GM12878 (cell line): ENCODE measurements around the gene TCOF1. TPM values are rescaled to one million over a fixed set of nuclear protein-coding genes. Genes with fewer than 3 reads are reported as not detected.

Experiments
- CBX5 ChIP-seq: sonication (generic); IDR thresholded peaks from 2 replicates; pipeline ENCODE4 v1.6.1; 2016; ENCODE audit warnings: low read depth, moderate library complexity, mild to moderate bottlenecking, inconsistent platforms
- EZH2 ChIP-seq: IDR thresholded peaks from 2 replicates; pipeline ENCODE4 v1.6.1; 2012; ENCODE audit warnings: low read depth, mild to moderate bottlenecking, control low read depth, inconsistent platforms, low read length, borderline replicate concordance; ENCODE audit not compliant: control insufficient read depth
- HDAC6 ChIP-seq: fragments of 200-600 bp; sonication (generic); IDR thresholded peaks from one replicate; pipeline ENCODE4 v1.8.0; 2017; ENCODE audit warnings: antibody characterized with exemption; ENCODE audit not compliant: unreplicated experiment
- KDM1A ChIP-seq: fragments of 200-600 bp; sonication (generic); IDR thresholded peaks from 2 replicates; pipeline ENCODE4 v1.6.1; 2016; ENCODE audit warnings: borderline replicate concordance
- MYB ChIP-seq: fragments of 150-350 bp; IDR thresholded peaks from 2 replicates; pipeline ENCODE4 v1.6.1; 2014; ENCODE audit warnings: mild to moderate bottlenecking, low read depth, low read length, borderline replicate concordance
- POLR2AphosphoS5 ChIP-seq: IDR thresholded peaks from 2 replicates; pipeline ENCODE4 v1.6.1; 2011; ENCODE audit warnings: mild to moderate bottlenecking, low read length, inconsistent platforms
- RUNX3 ChIP-seq: IDR thresholded peaks from 2 replicates; pipeline ENCODE4 v1.6.1; 2012; ENCODE audit warnings: low read length, inconsistent platforms
- TBL1XR1 ChIP-seq: IDR thresholded peaks from 2 replicates; pipeline ENCODE4 v1.6.1; 2012; ENCODE audit warnings: low read depth, low read length, improper control_type of control experiment
- ZNF274 ChIP-seq: IDR thresholded peaks from one replicate; pipeline ENCODE4 v1.8.0; 2011; ENCODE audit not compliant: insufficient read length, insufficient read depth
- polyA plus RNA-seq, 11 experiments: library from polyadenylated mRNA; depleted of rRNA in 4 of 11; unstranded in 6 of 11; stranded (reverse) in 5 of 11; fragments of >200 nt; fragmentation: Nextera tagmentation in 4 of 11; fragmentation: Illumina TruSeq in 1 of 11; extraction: Ambion mirVana in 4 of 11; extraction: Trizol in 1 of 11; gene quantifications; 1 replicate in 1 of 11; 2 replicates in 10 of 11; pipeline versions ENCODE4 v1.2.1 to v1.2.3, GENCODE V29; 2011 to 2016; ENCODE audit warnings: inconsistent platforms in 2 of 11, missing spikeins in 2 of 11, low read depth in 1 of 11
- total RNA-seq, 4 experiments: library from RNA; depleted of rRNA in 3 of 4; stranded (reverse); fragments of >200 nt in 3 of 4; fragmentation: Illumina TruSeq in 1 of 4; extraction: Trizol in 1 of 4; gene quantifications; 2 replicates each; pipeline versions ENCODE4 v1.2.1 to v1.2.3, GENCODE V29; 2013 to 2021
- TF ChIP-seq, protein P1 (sequence below): fragments of 150-350 bp; IDR thresholded peaks from 2 replicates; pipeline ENCODE4 v1.6.1; 2014; ENCODE audit warnings: mild to moderate bottlenecking, low read depth, low read length
- TF ChIP-seq, protein P2 (sequence below): IDR thresholded peaks from 2 replicates; pipeline ENCODE4 v1.6.1; 2011; ENCODE audit warnings: borderline replicate concordance, low read depth, mild to moderate bottlenecking, moderate library complexity, mixed read lengths, low read length; ENCODE audit not compliant: insufficient read depth; ENCODE audit errors: extremely low read length
- TF ChIP-seq, protein P3 (sequence below): fragments of 450-650 bp; IDR thresholded peaks from 2 replicates; pipeline ENCODE4 v1.6.1; 2017; ENCODE audit warnings: antibody characterized with exemption, mild to moderate bottlenecking, moderate library complexity
- TF ChIP-seq, protein P4 (sequence below): fragments of 450-650 bp; IDR thresholded peaks from 2 replicates; pipeline ENCODE4 v1.6.1; 2017; ENCODE audit warnings: mild to moderate bottlenecking, moderate library complexity
- TF ChIP-seq, protein P5 (sequence below): IDR thresholded peaks from 2 replicates; pipeline ENCODE4 v1.6.1; 2012; ENCODE audit warnings: improper control_type of control experiment, low read depth, low read length; ENCODE audit not compliant: insufficient replicate concordance

Gene TCOF1
- total and polyA plus RNA-seq, 10 of the 15 experiments (the other 5 are each of a cell fraction or from before 2014, with no cell fraction given): 8.7 to 83.9 (median 38.9) TPM

DNA sequence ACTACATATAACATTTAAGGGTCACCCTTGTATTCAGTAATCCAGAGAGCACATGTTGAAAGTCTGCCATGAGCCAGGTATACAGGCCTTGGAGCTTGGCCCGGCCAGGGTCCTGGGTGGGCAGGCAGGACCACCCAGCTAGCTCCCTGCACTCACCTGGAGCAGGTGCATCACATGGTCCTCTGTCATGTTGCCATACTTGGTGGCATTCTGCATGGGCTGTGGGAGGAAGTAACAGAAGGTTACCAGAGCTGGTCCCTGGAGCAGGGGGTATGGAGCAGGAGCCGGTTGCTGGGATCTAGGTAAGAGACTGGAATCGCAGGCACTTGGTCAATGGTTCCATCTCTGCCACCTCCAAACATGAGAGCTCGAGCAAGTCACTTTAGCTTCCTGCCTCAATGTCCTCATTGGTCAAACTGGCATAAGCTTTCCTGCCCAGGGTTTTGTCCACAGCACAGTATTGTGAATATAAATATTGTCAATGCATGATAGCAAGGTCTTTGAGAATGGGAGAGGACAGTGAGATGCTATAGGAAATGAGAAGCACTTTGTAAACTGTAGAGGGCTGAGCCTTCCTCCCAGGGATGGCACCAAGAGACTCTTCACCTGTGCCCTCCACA is 48.7 kb downstream of the TCOF1 start (continued):
- TF ChIP-seq HDAC6 (no peak), RUNX3 (no peak), MYB (no peak), ZNF274 (no peak), POLR2AphosphoS5 (peak; percentile 22; the same call in 1 of the 2 replicates), KDM1A (no peak), CBX5 (no peak), TBL1XR1 (no peak), EZH2 (no peak)
- TF ChIP-seq, protein P1, sequence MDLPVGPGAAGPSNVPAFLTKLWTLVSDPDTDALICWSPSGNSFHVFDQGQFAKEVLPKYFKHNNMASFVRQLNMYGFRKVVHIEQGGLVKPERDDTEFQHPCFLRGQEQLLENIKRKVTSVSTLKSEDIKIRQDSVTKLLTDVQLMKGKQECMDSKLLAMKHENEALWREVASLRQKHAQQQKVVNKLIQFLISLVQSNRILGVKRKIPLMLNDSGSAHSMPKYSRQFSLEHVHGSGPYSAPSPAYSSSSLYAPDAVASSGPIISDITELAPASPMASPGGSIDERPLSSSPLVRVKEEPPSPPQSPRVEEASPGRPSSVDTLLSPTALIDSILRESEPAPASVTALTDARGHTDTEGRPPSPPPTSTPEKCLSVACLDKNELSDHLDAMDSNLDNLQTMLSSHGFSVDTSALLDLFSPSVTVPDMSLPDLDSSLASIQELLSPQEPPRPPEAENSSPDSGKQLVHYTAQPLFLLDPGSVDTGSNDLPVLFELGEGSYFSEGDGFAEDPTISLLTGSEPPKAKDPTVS: no peak
- TF ChIP-seq, protein P2, sequence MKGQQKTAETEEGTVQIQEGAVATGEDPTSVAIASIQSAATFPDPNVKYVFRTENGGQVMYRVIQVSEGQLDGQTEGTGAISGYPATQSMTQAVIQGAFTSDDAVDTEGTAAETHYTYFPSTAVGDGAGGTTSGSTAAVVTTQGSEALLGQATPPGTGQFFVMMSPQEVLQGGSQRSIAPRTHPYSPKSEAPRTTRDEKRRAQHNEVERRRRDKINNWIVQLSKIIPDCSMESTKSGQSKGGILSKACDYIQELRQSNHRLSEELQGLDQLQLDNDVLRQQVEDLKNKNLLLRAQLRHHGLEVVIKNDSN: peak; percentile 30
- TF ChIP-seq, protein P3, sequence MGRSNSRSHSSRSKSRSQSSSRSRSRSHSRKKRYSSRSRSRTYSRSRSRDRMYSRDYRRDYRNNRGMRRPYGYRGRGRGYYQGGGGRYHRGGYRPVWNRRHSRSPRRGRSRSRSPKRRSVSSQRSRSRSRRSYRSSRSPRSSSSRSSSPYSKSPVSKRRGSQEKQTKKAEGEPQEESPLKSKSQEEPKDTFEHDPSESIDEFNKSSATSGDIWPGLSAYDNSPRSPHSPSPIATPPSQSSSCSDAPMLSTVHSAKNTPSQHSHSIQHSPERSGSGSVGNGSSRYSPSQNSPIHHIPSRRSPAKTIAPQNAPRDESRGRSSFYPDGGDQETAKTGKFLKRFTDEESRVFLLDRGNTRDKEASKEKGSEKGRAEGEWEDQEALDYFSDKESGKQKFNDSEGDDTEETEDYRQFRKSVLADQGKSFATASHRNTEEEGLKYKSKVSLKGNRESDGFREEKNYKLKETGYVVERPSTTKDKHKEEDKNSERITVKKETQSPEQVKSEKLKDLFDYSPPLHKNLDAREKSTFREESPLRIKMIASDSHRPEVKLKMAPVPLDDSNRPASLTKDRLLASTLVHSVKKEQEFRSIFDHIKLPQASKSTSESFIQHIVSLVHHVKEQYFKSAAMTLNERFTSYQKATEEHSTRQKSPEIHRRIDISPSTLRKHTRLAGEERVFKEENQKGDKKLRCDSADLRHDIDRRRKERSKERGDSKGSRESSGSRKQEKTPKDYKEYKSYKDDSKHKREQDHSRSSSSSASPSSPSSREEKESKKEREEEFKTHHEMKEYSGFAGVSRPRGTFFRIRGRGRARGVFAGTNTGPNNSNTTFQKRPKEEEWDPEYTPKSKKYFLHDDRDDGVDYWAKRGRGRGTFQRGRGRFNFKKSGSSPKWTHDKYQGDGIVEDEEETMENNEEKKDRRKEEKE: peak; percentile 2; the same call in 1 of the 2 replicates
- TF ChIP-seq, protein P4, sequence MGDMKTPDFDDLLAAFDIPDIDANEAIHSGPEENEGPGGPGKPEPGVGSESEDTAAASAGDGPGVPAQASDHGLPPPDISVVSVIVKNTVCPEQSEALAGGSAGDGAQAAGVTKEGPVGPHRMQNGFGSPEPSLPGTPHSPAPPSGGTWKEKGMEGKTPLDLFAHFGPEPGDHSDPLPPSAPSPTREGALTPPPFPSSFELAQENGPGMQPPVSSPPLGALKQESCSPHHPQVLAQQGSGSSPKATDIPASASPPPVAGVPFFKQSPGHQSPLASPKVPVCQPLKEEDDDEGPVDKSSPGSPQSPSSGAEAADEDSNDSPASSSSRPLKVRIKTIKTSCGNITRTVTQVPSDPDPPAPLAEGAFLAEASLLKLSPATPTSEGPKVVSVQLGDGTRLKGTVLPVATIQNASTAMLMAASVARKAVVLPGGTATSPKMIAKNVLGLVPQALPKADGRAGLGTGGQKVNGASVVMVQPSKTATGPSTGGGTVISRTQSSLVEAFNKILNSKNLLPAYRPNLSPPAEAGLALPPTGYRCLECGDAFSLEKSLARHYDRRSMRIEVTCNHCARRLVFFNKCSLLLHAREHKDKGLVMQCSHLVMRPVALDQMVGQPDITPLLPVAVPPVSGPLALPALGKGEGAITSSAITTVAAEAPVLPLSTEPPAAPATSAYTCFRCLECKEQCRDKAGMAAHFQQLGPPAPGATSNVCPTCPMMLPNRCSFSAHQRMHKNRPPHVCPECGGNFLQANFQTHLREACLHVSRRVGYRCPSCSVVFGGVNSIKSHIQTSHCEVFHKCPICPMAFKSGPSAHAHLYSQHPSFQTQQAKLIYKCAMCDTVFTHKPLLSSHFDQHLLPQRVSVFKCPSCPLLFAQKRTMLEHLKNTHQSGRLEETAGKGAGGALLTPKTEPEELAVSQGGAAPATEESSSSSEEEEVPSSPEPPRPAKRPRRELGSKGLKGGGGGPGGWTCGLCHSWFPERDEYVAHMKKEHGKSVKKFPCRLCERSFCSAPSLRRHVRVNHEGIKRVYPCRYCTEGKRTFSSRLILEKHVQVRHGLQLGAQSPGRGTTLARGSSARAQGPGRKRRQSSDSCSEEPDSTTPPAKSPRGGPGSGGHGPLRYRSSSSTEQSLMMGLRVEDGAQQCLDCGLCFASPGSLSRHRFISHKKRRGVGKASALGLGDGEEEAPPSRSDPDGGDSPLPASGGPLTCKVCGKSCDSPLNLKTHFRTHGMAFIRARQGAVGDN: 0 out of 2 replicates have a peak, but pooled peaks have one; percentile 8
- TF ChIP-seq, protein P5, sequence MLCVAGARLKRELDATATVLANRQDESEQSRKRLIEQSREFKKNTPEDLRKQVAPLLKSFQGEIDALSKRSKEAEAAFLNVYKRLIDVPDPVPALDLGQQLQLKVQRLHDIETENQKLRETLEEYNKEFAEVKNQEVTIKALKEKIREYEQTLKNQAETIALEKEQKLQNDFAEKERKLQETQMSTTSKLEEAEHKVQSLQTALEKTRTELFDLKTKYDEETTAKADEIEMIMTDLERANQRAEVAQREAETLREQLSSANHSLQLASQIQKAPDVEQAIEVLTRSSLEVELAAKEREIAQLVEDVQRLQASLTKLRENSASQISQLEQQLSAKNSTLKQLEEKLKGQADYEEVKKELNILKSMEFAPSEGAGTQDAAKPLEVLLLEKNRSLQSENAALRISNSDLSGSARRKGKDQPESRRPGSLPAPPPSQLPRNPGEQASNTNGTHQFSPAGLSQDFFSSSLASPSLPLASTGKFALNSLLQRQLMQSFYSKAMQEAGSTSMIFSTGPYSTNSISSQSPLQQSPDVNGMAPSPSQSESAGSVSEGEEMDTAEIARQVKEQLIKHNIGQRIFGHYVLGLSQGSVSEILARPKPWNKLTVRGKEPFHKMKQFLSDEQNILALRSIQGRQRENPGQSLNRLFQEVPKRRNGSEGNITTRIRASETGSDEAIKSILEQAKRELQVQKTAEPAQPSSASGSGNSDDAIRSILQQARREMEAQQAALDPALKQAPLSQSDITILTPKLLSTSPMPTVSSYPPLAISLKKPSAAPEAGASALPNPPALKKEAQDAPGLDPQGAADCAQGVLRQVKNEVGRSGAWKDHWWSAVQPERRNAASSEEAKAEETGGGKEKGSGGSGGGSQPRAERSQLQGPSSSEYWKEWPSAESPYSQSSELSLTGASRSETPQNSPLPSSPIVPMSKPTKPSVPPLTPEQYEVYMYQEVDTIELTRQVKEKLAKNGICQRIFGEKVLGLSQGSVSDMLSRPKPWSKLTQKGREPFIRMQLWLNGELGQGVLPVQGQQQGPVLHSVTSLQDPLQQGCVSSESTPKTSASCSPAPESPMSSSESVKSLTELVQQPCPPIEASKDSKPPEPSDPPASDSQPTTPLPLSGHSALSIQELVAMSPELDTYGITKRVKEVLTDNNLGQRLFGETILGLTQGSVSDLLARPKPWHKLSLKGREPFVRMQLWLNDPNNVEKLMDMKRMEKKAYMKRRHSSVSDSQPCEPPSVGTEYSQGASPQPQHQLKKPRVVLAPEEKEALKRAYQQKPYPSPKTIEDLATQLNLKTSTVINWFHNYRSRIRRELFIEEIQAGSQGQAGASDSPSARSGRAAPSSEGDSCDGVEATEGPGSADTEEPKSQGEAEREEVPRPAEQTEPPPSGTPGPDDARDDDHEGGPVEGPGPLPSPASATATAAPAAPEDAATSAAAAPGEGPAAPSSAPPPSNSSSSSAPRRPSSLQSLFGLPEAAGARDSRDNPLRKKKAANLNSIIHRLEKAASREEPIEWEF: no peak
